Smooth muscle cell of the brain vasculature (primary cell): ENCODE results near the gene PDZD7.

ENCODE experiments used
- DNase-seq: peaks from one replicate; pipeline ENCODE4 v3.0.0-alpha.2; 2012; ENCODE audit warnings: low read depth, low spot score

Gene PDZD7

DNA sequence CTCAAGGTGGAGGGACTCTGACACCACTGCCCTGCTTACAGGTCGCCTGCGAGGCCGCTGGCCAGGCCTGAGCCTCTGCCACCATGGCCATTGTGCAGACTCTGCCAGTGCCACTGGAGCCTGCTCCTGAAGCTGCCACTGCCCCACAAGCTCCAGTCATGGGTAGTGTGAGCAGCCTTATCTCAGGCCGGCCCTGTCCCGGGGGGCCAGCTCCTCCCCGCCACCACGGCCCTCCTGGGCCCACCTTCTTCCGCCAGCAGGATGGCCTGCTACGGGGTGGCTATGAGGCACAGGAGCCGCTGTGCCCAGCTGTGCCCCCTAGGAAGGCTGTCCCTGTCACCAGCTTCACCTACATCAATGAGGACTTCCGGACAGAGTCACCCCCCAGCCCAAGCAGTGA lies 28.5 kb downstream of the PDZD7 start:
- no peak for DNase-seq

DNA sequence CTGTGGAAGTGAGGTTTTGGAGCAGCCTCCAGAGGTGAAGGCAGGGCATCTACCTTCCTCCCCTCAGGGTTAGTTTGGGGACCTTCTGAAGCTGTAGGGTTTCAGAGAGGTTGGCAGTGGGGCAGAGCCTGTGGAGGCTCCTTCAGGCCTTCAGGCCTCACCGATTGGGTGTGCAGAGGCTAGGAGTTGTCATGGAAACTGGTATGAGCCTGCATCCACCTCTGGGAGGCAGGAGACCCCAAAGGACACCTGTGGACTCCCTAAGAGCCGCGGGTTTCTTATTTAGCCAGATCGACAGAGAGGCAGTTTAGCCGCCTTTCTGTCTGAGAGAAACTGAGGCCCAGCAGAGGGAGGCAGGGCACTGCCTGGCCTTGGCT lies 29.3 kb downstream of the PDZD7 start:
- no peak for DNase-seq

DNA sequence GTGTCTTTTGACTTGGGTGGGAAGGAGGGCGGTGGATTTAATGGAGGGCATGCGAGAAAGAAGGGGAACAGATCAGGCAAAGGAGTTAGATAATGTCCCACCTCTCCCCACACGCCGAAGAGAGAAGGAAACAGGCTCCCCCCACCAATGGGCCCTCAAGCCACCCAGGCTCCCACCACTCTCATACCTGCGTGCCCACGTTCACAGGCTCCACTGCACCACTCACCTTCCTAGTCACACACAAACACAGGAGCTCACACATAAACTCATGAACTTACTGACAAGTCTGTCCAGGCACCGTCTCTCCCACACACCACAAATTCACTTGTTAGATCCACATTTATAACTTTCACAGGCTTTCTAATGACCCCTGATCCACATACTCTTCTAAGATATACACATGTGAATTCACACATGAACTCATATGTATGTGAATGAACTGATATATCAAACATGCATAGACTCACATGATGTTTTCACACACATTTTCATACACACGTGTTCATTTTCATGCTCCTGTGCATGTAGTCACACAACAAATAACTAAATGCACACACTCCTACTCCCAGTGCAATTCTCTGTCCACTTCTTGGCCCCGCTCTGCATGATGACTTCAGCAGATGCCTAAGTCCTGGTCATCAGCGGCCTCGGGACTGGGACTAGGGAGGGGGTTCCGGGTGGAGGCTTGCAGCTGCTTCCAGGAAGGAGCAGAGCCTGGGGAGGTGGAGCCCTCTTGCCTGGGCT lies 29.8 kb downstream of the PDZD7 start:
- DNase-seq = no peak

DNA sequence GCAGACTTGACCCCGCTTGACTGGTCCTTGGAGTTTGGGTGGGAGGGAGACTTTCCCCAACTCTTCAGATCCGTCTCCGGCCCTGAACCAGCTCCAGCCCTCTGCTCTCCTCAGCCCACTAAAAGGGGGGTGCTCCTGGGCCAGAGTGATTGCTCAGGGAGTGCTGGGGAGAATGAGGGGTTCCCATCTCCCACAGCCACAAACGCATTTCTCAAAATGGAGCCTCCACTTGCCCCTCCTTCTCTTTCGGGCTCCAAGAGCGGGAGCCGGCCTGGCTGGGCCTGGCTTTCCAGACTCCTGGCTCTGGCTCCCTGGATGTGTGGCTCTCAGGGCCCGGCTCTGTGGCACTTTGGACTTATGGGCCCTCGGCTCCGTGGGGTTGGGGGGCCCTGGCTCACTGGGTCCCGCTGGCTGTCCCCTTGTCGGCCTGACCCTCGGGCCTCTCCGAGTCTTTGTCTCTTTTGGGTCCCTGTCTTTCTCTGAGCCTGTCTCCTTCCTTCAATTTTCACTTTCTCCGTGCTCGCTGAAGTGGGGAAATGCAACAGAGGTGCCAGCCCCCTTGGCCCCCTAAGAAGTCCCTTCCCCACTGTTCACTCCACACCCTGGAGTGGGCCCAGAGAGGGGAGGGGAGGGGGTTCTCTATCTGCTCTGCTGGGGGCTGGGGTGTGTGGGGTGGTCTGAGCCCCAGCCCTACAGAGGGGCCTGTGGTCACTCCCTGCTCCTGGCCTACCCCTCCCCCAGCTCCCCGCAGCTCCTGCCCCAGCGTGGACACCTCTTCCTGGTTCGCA lies 30.6 kb downstream of the PDZD7 start:
- no peak for DNase-seq

DNA sequence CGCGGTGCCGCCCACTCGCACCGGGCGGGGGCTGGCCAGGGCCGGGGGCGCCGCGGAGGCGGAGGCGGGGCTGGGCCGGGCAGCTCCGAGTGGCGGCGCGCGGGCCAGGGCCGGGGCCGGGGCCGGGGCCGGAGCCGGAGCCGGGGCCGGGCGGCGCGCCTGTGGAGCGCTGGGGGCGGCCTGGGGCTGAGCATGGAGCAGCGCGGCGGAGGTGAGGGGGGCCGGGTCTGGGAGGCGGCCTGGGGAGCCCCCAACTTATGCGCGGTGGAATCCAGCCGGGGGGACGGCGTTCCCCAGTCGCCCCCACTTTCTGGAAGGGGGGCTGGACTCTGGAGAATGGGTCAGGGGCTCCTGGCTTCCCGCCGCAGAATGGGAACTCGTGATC lies 31.2 kb downstream of the PDZD7 start, which contains the start of gene LZTS2:
TSS of gene LZTS2 (plus strand) at position 67 of the 385 bp plus-strand sequence. CDS start 2,731 bp downstream, outside the sequence.
- no peak for DNase-seq

DNA sequence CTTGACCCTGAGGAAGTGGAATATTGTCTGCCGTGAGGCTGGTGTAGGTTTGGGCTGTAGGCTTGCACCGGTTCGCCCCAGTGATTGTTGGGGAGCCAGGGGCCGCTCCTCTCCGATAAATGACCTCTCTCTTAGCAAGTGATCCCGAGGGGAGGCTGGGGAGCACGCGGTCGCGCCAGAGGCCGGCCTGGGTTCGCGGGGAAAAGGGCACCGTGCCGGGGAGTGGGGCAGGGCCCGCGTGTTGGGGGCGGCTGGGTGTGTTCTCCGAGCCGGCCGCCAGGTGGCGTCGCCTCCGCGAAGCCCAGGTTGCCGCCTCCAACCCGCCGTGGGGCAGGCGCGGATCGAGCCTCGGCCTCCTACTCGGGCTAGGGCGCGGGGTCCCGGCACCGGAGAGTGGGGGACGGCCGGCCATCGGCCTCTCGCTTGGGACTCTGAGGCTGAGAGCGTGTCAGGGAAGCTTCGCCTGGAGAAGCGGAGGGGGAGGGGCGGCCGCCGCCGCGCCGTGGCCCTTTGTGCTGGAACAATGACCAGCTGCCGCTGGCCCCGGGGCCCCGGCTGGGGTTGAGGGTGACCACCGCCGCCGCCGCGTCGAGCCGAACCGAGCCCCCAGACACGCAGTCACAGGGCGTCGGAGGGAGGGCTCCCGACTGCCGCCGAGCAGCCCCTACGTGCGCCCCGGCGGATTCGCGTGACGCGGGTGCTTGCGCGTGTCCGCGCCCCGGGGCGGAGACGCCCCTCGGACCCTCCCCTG lies 31.8 kb downstream of the PDZD7 start:
- no peak for DNase-seq

DNA sequence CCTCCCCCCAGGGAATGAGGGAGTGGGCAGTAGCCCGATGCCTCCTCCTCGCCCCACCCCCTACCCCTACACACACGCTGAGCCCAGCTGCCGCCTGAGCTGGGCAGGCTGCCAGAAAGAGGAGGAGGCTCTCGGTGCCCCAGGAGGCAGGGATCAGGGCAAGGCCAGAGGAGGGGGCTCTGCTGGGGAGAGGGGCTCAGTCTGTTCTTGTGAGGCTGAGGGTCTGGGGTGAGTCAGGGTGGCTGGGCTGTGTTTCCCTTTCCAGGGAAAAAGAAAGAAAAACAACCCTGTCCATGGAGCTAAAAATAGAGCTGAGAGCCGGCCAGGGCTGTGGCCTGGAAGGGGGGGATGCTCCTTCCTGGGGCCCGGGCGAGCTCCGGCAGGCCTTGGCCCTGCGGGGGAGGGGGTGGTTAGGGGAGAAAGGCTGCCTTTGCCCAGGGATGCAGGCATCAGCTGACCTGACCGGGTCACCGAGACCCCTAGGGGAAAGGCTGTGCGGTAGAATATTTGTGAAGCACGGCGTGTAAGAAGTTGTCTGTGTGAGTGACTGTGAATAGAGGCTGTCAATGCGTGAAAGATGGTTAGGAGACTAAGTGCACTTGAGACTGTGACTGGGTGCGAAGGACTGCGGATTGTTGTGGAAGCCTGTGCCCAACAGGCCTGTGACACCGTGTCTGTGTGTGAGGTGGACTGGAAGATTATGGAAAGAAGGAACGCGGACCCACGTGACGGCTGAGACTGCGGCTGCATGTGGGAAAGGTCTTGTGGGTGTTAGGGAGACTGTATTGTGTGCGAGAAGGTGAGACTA lies 32.5 kb downstream of the PDZD7 start:
- peak; percentile 82 for DNase-seq

DNA sequence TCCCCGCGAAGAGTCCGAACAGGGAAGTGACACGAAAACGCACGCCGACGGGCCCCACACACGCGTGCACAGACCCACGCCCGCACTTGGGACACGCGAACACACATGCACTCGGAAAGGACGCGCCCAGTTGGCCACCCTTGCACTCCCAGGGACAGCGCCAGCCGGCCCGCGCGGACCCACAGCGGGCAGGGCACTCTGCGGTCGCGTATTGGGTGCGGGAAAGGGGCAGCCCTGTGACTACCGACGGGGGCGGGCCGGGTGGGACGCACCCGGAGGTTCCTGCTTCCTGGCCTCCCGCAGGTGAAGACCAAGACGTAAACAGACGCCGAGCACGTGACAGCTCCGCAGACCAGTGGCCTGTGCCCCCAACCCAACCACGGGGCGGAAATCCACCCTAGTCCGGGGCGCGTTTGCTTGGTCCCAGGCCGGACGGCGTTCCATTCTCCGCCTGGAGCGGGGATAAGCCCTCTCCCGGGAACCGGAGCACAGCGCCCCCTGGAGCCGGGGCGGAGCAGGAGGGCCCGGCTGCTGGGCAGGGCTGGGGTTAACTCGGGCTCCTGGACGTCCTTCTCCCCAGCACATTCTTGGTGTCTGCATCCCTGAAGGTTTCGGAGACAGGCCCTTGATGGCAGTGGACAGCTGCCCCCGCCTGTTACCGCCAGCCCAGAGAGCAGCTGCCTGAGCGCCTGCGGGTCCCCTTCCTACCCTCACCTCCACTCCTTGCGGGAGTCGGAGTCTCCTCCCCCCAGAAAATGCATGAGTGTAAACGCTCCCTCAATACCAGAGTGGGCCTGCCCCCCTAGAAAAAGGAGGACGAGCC lies 33.4 kb downstream of the PDZD7 start:
- DNase-seq = no peak

DNA sequence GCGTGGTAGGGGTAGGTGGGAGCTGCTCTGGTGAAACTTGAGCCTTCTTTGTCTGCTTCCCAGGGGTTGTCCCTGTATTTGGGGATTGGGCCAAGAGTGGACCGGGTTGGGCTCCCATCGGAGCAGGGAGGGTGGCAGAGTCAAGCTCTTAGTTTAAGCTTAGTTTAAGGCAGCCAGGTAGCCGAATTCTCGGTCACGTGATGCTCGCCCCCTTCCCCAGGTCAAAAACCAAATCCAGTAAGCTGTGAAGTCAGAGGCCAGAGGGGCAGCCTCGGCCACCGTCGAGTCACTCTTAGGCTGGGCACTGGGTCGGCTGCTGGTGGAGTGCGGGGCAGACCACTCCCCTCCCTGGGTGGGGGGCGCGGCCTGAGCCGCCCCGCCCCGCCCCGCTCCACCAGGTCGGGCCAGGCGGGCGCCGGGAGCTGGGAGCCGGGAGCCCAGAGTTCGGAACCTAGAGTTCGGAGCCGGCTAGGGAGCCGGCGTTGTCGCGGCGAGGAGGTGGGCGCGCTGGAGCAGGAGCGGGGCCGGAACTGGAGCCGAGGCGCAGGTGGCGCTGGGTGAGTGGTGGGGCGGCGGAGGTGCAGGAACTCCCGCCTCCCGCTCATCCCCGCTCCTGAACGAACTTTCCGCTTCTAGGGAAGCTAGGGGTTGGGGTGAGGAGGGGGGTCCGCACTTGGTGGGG lies 34.1 kb downstream of the PDZD7 start:
- DNase-seq = no peak

DNA sequence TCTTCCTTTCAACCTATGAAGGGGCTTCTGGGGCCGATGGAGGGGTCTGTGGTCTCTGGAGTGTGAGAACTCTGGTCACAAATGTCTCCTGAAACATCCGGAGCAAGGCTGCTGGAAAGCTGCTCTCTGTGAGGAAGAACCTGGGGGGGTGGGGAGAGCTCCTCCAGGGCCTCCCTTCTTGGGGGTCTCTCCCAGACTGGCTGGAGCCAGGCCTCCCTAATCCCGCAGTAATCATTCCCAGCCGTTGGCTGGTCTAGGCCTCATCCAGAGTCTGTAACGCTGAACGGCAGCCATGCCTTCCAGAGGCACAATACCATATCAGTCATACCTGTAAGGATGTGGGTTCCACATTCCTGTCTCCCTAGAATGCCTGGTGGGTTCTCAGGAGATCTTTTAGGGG lies 35.7 kb downstream of the PDZD7 start:
- no peak for DNase-seq

DNA sequence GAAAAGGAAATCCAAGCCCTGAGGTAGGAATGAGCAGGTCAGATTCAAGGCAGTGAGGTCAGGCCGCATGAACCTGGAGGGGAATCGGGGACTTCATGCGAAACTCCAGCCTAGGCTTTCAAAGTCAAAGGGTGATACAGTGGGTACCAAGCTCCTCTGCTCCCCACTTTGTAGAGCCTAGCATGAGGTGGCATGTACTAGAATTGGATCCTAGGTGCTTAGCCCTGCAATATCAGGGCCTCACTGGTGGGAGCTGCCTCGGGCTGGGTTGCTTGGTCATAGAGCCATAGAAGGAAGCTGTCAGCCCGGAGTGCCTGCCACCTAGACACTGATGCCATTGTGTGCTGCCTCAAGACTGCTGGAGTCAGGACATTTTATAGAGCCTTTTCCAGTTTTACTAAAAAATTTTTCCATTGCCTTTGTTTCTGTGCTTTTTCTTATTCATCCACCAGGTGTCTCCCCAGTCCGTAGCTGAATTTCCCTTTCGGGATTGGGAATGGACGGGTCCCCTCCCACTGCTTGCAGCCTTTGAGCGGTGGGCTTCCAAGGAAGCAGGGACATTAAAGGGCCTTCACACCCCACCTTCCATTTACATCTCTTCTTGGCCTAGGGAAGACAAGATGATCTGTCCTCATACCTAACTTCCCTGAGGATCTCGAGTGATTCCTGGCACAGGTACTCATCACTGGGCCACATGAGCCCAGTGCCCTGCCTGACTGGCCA lies 36.8 kb downstream of the PDZD7 start:
- no peak for DNase-seq

DNA sequence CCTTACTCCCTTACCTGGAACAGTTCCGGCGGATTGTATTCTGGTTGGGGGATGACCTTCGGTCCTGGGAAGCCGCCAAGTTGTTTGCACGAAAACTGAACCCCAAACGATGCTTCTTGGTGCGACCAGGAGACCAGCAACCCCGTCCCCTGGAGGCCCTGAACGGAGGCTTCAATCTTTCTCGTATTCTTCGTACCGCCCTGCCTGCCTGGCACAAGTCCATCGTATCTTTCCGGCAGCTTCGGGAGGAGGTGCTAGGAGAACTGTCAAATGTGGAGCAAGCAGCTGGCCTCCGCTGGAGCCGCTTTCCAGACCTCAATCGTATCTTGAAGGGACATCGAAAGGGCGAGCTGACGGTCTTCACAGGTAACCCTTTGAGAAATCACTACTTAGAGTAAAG lies 41.8 kb downstream of the PDZD7 start:
- no peak for DNase-seq

DNA sequence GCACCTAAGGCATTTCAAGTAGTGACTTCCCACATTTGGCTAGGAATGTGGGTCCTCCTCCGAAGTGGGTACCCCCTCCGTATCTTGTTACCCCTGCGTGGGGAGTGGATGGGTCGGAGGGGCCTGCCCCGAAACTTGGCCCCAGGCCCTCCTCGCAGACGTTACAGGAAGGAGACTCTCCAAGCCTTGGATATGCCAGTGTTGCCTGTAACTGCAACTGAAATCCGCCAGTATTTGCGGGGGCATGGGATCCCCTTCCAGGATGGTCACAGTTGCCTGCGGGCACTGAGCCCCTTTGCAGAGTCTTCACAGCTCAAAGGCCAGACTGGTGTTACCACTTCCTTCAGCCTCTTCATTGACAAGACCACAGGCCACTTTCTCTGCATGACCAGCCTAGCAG lies 42.8 kb downstream of the PDZD7 start:
- no peak for DNase-seq

DNA sequence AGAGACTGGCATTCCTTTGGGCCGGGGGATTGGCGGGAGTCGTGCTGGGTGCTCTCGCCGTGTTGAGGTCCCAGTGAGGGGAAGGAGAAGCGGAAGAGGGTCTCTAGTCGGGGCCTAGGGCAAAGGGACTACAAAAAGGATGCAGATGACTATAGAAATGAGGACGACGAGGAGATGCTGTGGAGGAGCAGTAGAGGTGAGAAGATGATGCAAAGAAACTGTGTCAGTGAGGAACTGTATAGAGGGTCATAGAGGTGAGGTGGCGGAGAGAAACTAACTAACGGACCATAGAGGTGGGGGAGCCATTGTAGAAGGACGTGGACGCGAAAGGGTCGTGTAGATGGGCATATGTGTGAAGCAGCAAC lies 43.3 kb downstream of the PDZD7 start:
- no peak for DNase-seq

DNA sequence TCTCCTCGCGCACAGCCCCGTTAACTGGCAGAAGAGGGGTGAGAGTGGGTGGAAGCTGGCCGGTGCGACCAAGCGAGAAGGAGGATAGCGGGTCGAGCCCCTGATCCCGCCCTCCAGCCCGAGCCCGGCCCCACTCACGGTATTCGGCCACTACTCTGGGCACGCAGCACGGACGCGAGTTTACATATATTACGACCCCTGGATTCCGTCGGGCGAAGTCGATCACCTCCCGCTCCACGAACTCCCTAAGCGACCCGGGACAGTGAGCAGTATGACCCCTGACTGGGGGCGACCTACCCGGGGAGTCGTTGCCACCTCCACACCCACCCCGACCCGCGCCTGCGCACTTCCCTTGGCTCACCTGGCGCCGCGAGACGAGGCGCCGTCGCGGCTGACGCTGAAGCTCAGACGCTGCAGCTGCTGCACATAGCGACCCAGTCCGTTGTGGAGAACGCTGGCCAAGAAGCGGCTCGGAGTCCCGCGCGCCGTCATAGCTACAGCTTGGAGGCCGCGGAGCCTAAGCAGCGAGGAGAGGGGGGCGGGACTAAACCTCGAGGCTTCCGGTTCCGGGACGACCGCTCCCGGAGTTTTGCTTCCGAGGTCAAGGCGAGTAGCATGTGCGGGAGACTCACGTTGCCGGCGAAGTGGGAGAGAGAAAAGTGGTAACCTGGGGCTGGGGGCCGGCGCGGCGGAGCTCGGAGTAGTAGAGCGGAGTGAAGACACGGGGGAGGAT lies 43.8 kb downstream of the PDZD7 start, which contains the start of the genes MRPL43 and TWNK:
TSS of gene MRPL43 (minus strand) at position 546 of the 733 bp plus-strand sequence. CDS start at position 492, 54 bp downstream.
TSS of gene TWNK (plus strand) at position 592 of the 733 bp plus-strand sequence. CDS start 668 bp downstream, outside the sequence.
- DNase-seq = no peak

DNA sequence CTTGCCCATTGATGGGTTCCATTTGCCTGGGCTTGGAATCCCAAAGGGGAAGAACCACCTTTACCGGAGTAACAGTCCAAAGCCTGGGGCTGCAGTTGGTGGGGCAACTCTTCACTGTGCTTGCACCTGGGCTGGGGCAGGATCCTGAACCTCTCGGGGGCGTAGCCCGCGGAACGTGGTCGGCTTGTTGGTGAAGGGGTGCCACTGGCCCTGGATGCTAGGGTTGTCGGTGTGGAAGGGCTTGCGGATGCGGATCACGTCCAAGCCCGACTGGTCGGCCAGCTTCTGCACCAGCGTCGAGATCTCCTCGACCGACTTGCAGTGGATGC lies 44.3 kb downstream of the PDZD7 start:
- no peak for DNase-seq

DNA sequence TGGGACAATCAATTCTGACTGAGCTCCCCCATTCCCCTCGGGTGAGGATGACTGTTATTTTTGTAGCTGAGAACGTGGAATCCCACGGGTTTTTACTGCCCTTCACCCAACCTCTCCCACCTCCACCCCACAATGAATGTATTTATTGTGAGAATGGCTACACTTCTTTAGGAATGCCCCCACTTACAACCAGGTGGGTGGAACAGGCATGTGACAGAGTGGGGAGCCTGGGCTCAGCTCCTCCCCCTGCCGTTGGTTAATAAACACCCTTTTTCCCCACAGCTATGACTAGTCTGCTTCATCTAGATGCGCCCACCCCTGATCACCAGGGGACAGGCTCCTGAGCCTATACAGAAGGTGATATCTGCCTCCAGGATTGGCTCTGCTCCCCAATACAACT lies 45.6 kb downstream of the PDZD7 start:
- DNase-seq = no peak

DNA sequence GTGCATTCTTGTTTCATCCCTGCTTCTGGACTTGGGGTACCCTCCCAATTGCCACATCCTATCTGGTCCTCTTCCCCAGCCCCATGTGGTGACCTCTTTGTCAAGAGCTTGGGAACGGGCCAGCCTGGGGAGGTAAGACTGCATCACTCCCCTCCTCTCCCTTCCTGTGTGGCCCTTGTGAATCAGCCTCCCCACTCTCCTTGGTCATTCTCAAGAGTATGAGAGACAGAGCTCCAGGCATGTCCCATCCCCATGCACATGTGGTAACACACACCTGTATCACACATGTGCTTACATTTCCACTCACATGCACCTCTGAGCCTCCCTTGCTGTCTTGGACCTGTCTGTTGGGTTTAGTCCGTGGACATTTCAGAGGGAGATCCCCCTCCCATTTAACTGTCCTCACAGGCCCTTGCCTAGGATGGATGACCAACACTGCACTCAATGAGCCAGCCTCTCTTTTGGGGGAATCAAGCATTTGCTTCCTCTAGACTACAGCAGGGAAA lies 46.2 kb downstream of the PDZD7 start:
- DNase-seq = no peak
